OCI-LY7 (cell line): Measurements from ENCODE around the gene MGST3.

Source experiments
- CTCF ChIP-seq: fragments of 200-600 bp; sonication (generic); conservative IDR thresholded peaks from 2 replicates; pipeline ENCODE4 v1.5.1; 2014; ENCODE audit warnings: mild to moderate bottlenecking, antibody characterized with exemption, low read length, moderate library complexity, mixed read lengths
- EZH2phosphoT487 ChIP-seq: fragments of 200-600 bp; sonication (generic); IDR thresholded peaks from 2 replicates; pipeline ENCODE4 v1.6.1; 2018; ENCODE audit warnings: low read depth, borderline replicate concordance, mild to moderate bottlenecking, mixed run types, antibody characterized with exemption, low read length, moderate library complexity, mixed read lengths

- TF ChIP-seq CTCF, result no peak
- no peak for TF ChIP-seq EZH2phosphoT487
Measured at GRCh38 chr1:165637427-165637826, 6.4 kb downstream of the MGST3 start.
